Gastrocnemius medialis (tissue), 4 donors: ENCODE results near the gene PSD.

Experiments
- CTCF ChIP-seq, 5 experiments: fragments of 450-650 bp in 3 of 5; fragments of 200-600 bp in 2 of 5; sonication (generic) in 2 of 5; IDR thresholded peaks in 4 of 5; conservative IDR thresholded peaks in 1 of 5; 1 replicate in 4 of 5; 2 replicates in 1 of 5; pipeline ENCODE4 v1.5.1; 2016 to 2019; ENCODE audit warnings: antibody characterized with exemption in 5 of 5, mild to moderate bottlenecking in 3 of 5, moderate library complexity in 3 of 5
- POLR2A ChIP-seq, 2 donors: fragments of 450-650 bp; IDR thresholded peaks; one replicate each; pipeline ENCODE4 v1.6.1; 2017; ENCODE audit warnings: antibody characterized with exemption in 2 of 2, mild to moderate bottlenecking in 2 of 2, moderate library complexity in 2 of 2

- TF ChIP-seq CTCF (IDR thresholded peaks at IDR 0.05 in 4 of 5, conservative IDR thresholded peaks at IDR 0.05 in 1 of 5), result no peak
- TF ChIP-seq POLR2A (IDR thresholded peaks at IDR 0.05), result no peak
Measured at GRCh38 chr10:102467971-102468438, 49.4 kb upstream of the PSD start.
